Measurements from ENCODE around the gene MSANTD1. TPM values are rescaled to one million over a fixed set of nuclear protein-coding genes. Genes with fewer than 3 reads are reported as not detected.

MSANTD1 gene
- total RNA-seq, 1 donor from 2014 or later = 1.9 TPM

GRCh38 chr4:3213106-3213425, 35.9 kb upstream of the MSANTD1 start:
- peaks cover 4% of the 10 kb centered on the region for H3K4me1 ChIP-seq
- no peak for DNase-seq
- intact Hi-C loops (cut with DNase I) = no loop called here
- no peaks in the 10 kb centered on the region for H3K9me3 ChIP-seq
- no peak for TF ChIP-seq CTCF (IDR thresholded peaks at IDR 0.05)
- no peaks in the 10 kb centered on the region for H3K27me3 ChIP-seq (ENCODE audit: low read depth)
- no peak overlapping the region for H3K27ac ChIP-seq
- ATAC-seq = no peak
- no peak overlapping the region for H3K4me3 ChIP-seq
- peaks cover 96% of the 10 kb centered on the region for H3K36me3 ChIP-seq

GRCh38 chr4:3213661-3214250, 35.2 kb upstream of the MSANTD1 start:
- intact Hi-C loops (cut with DNase I) = no loop called here
- peaks cover 96% of the 10 kb centered on the region for H3K36me3 ChIP-seq
- peak; percentile 5 for DNase-seq
- H3K4me1 ChIP-seq = no peaks in the 10 kb centered on the region
- no peak overlapping the region for H3K27ac ChIP-seq
- ATAC-seq = no peak
- no peak for TF ChIP-seq CTCF (IDR thresholded peaks at IDR 0.05)
- H3K9me3 ChIP-seq = no peaks in the 10 kb centered on the region
- no peak overlapping the region for H3K4me3 ChIP-seq
- no peaks in the 10 kb centered on the region for H3K27me3 ChIP-seq (ENCODE audit: low read depth)

- DNase-seq (peak; percentile 10), ATAC-seq (no peak)
- TF ChIP-seq CTCF (IDR thresholded peaks at IDR 0.05) = no peak
- no peaks in the 10 kb centered on the region for H3K4me1 ChIP-seq
- H3K36me3 ChIP-seq = peaks cover 96% of the 10 kb centered on the region
- intact Hi-C loops (cut with DNase I) = no loop called here
- H3K9me3 ChIP-seq = no peaks in the 10 kb centered on the region
- H3K27ac ChIP-seq = no peak overlapping the region
- H3K4me3 ChIP-seq = no peak overlapping the region
- no peaks in the 10 kb centered on the region for H3K27me3 ChIP-seq (ENCODE audit: low read depth)
Observed at GRCh38 chr4:3215256-3215655, 33.7 kb upstream of the MSANTD1 start.

- TF ChIP-seq CTCF (IDR thresholded peaks at IDR 0.05) = no peak
- no peak for DNase-seq
- Histone ChIP-seq H3K27me3 (ENCODE audit: low read depth) (no peaks in the 10 kb centered on the region), H3K9me3 (no peaks in the 10 kb centered on the region), H3K36me3 (peaks cover 96% of the 10 kb centered on the region), H3K4me3 (no peak overlapping the region), H3K4me1 (no peaks in the 10 kb centered on the region), H3K27ac (no peak overlapping the region)
- no peak for ATAC-seq
- intact Hi-C loops (cut with DNase I) = no loop called here
Observed at GRCh38 chr4:3215733-3216132, 33.2 kb upstream of the MSANTD1 start.

GRCh38 chr4:3217266-3217665, 31.7 kb upstream of the MSANTD1 start:
- H3K27me3 ChIP-seq (ENCODE audit: low read depth) = no peaks in the 10 kb centered on the region
- no peak overlapping the region for H3K4me3 ChIP-seq
- DNase-seq = peak; percentile 13
- no peak overlapping the region for H3K27ac ChIP-seq
- H3K4me1 ChIP-seq = no peaks in the 10 kb centered on the region
- TF ChIP-seq CTCF (IDR thresholded peaks at IDR 0.05) = no peak
- peaks cover 99% of the 10 kb centered on the region for H3K36me3 ChIP-seq
- intact Hi-C loops (cut with DNase I) = no loop called here
- no peaks in the 10 kb centered on the region for H3K9me3 ChIP-seq
- no peak for ATAC-seq

- peak; percentile 36 for DNase-seq
- intact Hi-C loops (cut with DNase I) = no loop called here
- no peak for ATAC-seq
- no peak for TF ChIP-seq CTCF (IDR thresholded peaks at IDR 0.05)
- Histone ChIP-seq H3K4me3 (no peak overlapping the region), H3K9me3 (no peaks in the 10 kb centered on the region), H3K4me1 (no peaks in the 10 kb centered on the region), H3K27ac (no peak overlapping the region), H3K36me3 (peaks cover 99% of the 10 kb centered on the region), H3K27me3 (ENCODE audit: low read depth) (no peaks in the 10 kb centered on the region)
Observed at GRCh38 chr4:3217771-3218170, 31.2 kb upstream of the MSANTD1 start.
